ENCODE results near the gene PCDHB6. TPM values are rescaled to one million over a fixed set of nuclear protein-coding genes. Genes with fewer than 3 reads are reported as not detected.
"Not testable (repeated sequence)": the region's sequence is repeated elsewhere in the genome, so short reads cannot be mapped to it uniquely, and the experiment has no call there.

The PCDHB6 gene
- polyA plus RNA-seq, 6 donors from 2014 or later: not detected

DNA sequence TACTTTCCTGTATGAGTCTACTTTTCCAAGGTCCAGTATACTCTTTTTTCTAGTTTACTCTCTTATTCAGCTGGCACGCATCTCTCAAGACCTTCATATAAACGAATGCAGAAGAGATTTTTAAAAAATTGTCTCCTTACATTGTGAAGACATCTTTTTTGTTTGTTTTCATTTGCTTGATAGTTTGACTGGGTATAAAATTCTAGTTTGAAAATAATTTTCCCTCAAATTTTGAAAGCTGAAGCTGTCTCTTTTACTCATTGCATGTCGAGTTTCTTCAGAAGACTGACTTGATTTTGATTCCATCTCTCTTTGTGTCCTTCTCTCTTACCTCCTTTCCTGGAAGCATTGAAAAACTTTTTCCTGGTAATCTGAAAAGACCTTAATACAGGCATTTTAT is 46.5 kb downstream of the PCDHB6 start:
- Mint-ChIP-seq H3K36me3 (peaks cover 22 to 51% of the 10 kb centered on the region in 2 donors), H3K4me3 (no peak overlapping the region), H3K27me3 (peaks cover 30 to 61% (median 30%) of the 10 kb centered on the region in 3 donors), H3K9me3 (peaks cover 10 to 87% (median 51%) of the 10 kb centered on the region in 7 donors), H3K4me1 (no peaks in the 10 kb centered on the region), H3K27ac (no peak overlapping the region)
- ATAC-seq (ENCODE audit: low read depth in 2 of 2) (no peak), DNase-seq (no peak)

- no peak for DNase-seq
- ATAC-seq (ENCODE audit: low read depth in 2 of 2): no peak
- H3K27me3 Mint-ChIP-seq: peaks cover 20 to 59% (median 29%) of the 10 kb centered on the region in 3 donors
- peaks cover 10 to 78% (median 39%) of the 10 kb centered on the region in 7 donors for H3K9me3 Mint-ChIP-seq
- peaks cover 22 to 29% of the 10 kb centered on the region in 2 donors for H3K36me3 Mint-ChIP-seq
- H3K4me1 Mint-ChIP-seq: no peaks in the 10 kb centered on the region
- H3K4me3 Mint-ChIP-seq: no peak within 1 kb of the TSS
- H3K27ac Mint-ChIP-seq: no peak within 1 kb of the TSS
These were observed 49.7 kb downstream of the PCDHB6 start, which contains the start of gene PCDHB11 for GRCh38 chr5:141199359-141200235. PCDHB11 (plus strand) TSS chr5:141199627; CDS start chr5:141199775, 148 bp downstream.

DNA sequence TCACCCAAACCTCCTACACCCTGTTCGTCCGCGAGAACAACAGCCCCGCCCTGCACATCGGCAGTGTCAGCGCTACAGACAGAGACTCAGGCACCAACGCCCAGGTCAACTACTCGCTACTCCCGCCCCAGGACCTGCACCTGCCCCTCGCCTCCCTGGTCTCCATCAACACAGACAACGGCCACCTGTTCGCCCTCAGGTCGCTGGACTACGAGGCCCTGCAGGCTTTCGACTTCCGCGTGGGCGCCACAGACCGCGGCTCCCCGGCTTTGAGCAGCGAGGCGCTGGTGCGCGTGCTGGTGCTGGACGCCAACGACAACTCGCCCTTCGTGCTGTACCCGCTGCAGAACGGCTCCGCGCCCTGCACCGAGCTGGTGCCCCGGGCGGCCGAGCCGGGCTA is 51.3 kb downstream of the PCDHB6 start:
- H3K9me3 Mint-ChIP-seq: peaks cover 10 to 66% (median 35%) of the 10 kb centered on the region in 7 donors
- not testable (repeated sequence) for ATAC-seq (ENCODE audit: low read depth in 2 of 2); H3K4me1 Mint-ChIP-seq

DNA sequence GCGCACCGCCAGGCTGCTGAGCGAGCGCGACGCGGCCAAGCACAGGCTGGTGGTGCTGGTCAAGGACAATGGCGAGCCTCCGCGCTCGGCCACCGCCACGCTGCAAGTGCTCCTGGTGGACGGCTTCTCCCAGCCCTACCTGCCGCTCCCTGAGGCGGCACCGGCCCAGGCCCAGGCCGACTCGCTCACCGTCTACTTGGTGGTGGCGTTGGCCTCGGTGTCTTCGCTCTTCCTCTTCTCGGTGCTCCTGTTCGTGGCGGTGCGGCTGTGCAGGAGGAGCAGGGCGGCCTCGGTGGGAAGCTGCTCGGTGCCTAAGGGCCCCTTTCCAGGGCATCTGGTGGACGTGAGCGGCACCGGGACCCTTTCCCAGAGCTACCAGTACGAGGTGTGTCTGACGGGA is 51.8 kb downstream of the PCDHB6 start:
- not testable (repeated sequence) for H3K4me1 Mint-ChIP-seq; DNase-seq; ATAC-seq (ENCODE audit: low read depth in 2 of 2); H3K4me3 Mint-ChIP-seq
- Mint-ChIP-seq H3K27ac (peak overlapping the region in 2 of 6 donors; percentile 44 to 68), H3K9me3 (peaks cover 10 to 60% (median 30%) of the 10 kb centered on the region in 7 donors), H3K27me3 (peaks cover 24 to 74% (median 40%) of the 10 kb centered on the region in 3 donors), H3K36me3 (peaks cover 15 to 22% of the 10 kb centered on the region in 2 donors)

More for the DNA sequence above, 51.3 kb downstream of the PCDHB6 start:
- H3K27ac Mint-ChIP-seq: peak overlapping the region in 1 of 6 donors; percentile 37
- peaks cover 21 to 27% of the 10 kb centered on the region in 2 donors for H3K36me3 Mint-ChIP-seq
- peaks cover 20 to 68% (median 37%) of the 10 kb centered on the region in 3 donors for H3K27me3 Mint-ChIP-seq
- H3K4me3 Mint-ChIP-seq, DNase-seq: not testable (repeated sequence)

Other genes with a start within 250 kb of the PCDHB6 start
- gene PCDHAC1, start 223.8 kb upstream of the PCDHB6 start, polyA plus RNA-seq (ENCODE audit: low read depth in 6 of 6): not detected
- not detected for gene PCDHAC2, start 183.6 kb upstream of the PCDHB6 start, polyA plus RNA-seq (ENCODE audit: low read depth in 6 of 6)
- gene PCDHB1, start 98.7 kb upstream of the PCDHB6 start, polyA plus RNA-seq (ENCODE audit: low read depth in 6 of 6): not detected
- under 1 TPM in 1 of 6 donors, not detected in 5; 0.13 TPM for gene PCDHB2, start 55.4 kb upstream of the PCDHB6 start, polyA plus RNA-seq (ENCODE audit: low read depth in 6 of 6)
- gene PCDHB3, start 49.6 kb upstream of the PCDHB6 start, polyA plus RNA-seq (ENCODE audit: low read depth in 6 of 6): not detected
- not detected for gene PCDHB4, start 28.2 kb upstream of the PCDHB6 start, polyA plus RNA-seq (ENCODE audit: low read depth in 6 of 6)
- gene PCDHB5, start 14.9 kb upstream of the PCDHB6 start, polyA plus RNA-seq (ENCODE audit: low read depth in 6 of 6): under 1 TPM in 2 of 6 donors, not detected in 4; 0.08 to 0.43 TPM
- gene PCDHB7, start 22.6 kb downstream of the PCDHB6 start, polyA plus RNA-seq (ENCODE audit: low read depth in 6 of 6): not detected
- not detected for gene PCDHB8, start 27.7 kb downstream of the PCDHB6 start, polyA plus RNA-seq (ENCODE audit: low read depth in 6 of 6)
- not detected for gene PCDHB16, start 32.3 kb downstream of the PCDHB6 start, polyA plus RNA-seq (ENCODE audit: low read depth in 6 of 6)
- gene PCDHB9, start 37.1 kb downstream of the PCDHB6 start, polyA plus RNA-seq (ENCODE audit: low read depth in 6 of 6): not detected
- gene PCDHB10, start 42.3 kb downstream of the PCDHB6 start, polyA plus RNA-seq (ENCODE audit: low read depth in 6 of 6): not detected
- not detected for gene PCDHB11, start 49.6 kb downstream of the PCDHB6 start, polyA plus RNA-seq (ENCODE audit: low read depth in 6 of 6)
- gene PCDHB12, start 58.7 kb downstream of the PCDHB6 start, polyA plus RNA-seq (ENCODE audit: low read depth in 6 of 6): not detected
- gene PCDHB13, start 63.9 kb downstream of the PCDHB6 start, polyA plus RNA-seq (ENCODE audit: low read depth in 6 of 6): not detected
- gene PCDHB14, start 73.3 kb downstream of the PCDHB6 start, polyA plus RNA-seq (ENCODE audit: low read depth in 6 of 6): not detected
- gene PCDHB15, start 95.3 kb downstream of the PCDHB6 start, polyA plus RNA-seq (ENCODE audit: low read depth in 6 of 6): not detected
- gene SLC25A2, start 154.0 kb downstream of the PCDHB6 start, polyA plus RNA-seq (ENCODE audit: low read depth in 6 of 6): under 1 TPM in 1 of 6 donors, not detected in 5; 0.20 TPM
- gene TAF7, start 170.7 kb downstream of the PCDHB6 start, polyA plus RNA-seq (ENCODE audit: low read depth in 6 of 6): 100 to 1,000 TPM; 270 to 315 (median 285) TPM
- gene PCDHGA1, start 180.5 kb downstream of the PCDHB6 start, polyA plus RNA-seq (ENCODE audit: low read depth in 6 of 6): not detected
- gene PCDHGA2, start 188.7 kb downstream of the PCDHB6 start, polyA plus RNA-seq (ENCODE audit: low read depth in 6 of 6): not detected
- gene PCDHGA3, start 193.8 kb downstream of the PCDHB6 start, polyA plus RNA-seq (ENCODE audit: low read depth in 6 of 6): not detected
- gene PCDHGB1, start 200.0 kb downstream of the PCDHB6 start, polyA plus RNA-seq (ENCODE audit: low read depth in 6 of 6): not detected
- under 1 TPM in 2 of 6 donors, not detected in 4; 0.14 to 0.16 TPM for gene PCDHGA4, start 205.0 kb downstream of the PCDHB6 start, polyA plus RNA-seq (ENCODE audit: low read depth in 6 of 6)
- gene PCDHGB2, start 209.9 kb downstream of the PCDHB6 start, polyA plus RNA-seq (ENCODE audit: low read depth in 6 of 6): under 1 TPM in 3 of 6 donors, not detected in 3; 0.27 to 0.82 (median 0.74) TPM
- under 1 TPM in 1 of 6 donors, not detected in 5; 0.10 TPM for gene PCDHGA5, start 214.1 kb downstream of the PCDHB6 start, polyA plus RNA-seq (ENCODE audit: low read depth in 6 of 6)
- gene PCDHGB3, start 220.2 kb downstream of the PCDHB6 start, polyA plus RNA-seq (ENCODE audit: low read depth in 6 of 6): under 1 TPM in 1 of 6 donors, not detected in 5; 0.21 TPM
- under 1 TPM in 1 of 6 donors, not detected in 5; 0.08 TPM for gene PCDHGA6, start 223.8 kb downstream of the PCDHB6 start, polyA plus RNA-seq (ENCODE audit: low read depth in 6 of 6)
- not detected for gene PCDHGA7, start 232.7 kb downstream of the PCDHB6 start, polyA plus RNA-seq (ENCODE audit: low read depth in 6 of 6)
- under 1 TPM in 1 of 6 donors, not detected in 5; 0.15 TPM for gene PCDHGB4, start 237.6 kb downstream of the PCDHB6 start, polyA plus RNA-seq (ENCODE audit: low read depth in 6 of 6)
- gene PCDHGA8, start 242.6 kb downstream of the PCDHB6 start, polyA plus RNA-seq (ENCODE audit: low read depth in 6 of 6): not detected
- under 1 TPM in 3 of 6 donors, not detected in 3; 0.12 to 0.27 (median 0.20) TPM for gene PCDHGB5, start 247.9 kb downstream of the PCDHB6 start, polyA plus RNA-seq (ENCODE audit: low read depth in 6 of 6)

Data from naive B cell (primary cell).